K562 (cell line): ENCODE data around the gene YIF1A. TPM values are rescaled to one million over a fixed set of nuclear protein-coding genes. Genes with fewer than 3 reads are reported as not detected.
A peak's percentile ranks its signal among the peaks of the same experiment; 100 is the strongest.

ENCODE experiments used
- CHD1 ChIP-seq: fragments of 200-600 bp; sonication (generic); IDR thresholded peaks from one replicate; pipeline ENCODE4 v1.6.1; 2012; ENCODE audit warnings: mild to moderate bottlenecking, moderate library complexity, low read length, inconsistent platforms
- DPF2 ChIP-seq: fragments of 450-650 bp; IDR thresholded peaks from 2 replicates; pipeline ENCODE4 v1.6.1; 2016
- E2F3 ChIP-seq: fragments of 250-450 bp; sonication (Bioruptor Pico); IDR thresholded peaks from 2 replicates; pipeline ENCODE4 v1.4.0; 2020; ENCODE audit warnings: mild to moderate bottlenecking
- EGR1 ChIP-seq: fragments of 450-650 bp; conservative IDR thresholded peaks from 2 replicates; pipeline ENCODE4 v1.6.1; 2017; ENCODE audit warnings: mild to moderate bottlenecking
- FOXK1 ChIP-seq: sonication (generic); formaldehyde crosslinking; IDR thresholded peaks from 2 replicates; pipeline ENCODE4 v1.8.0; 2022; ENCODE audit warnings: missing genetic modification reagents, mild to moderate bottlenecking, borderline replicate concordance
- FOXP1 ChIP-seq: sonication (generic); formaldehyde crosslinking; IDR thresholded peaks from 2 replicates; pipeline ENCODE4 v1.8.0; 2022; ENCODE audit warnings: mild to moderate bottlenecking, missing genetic modification reagents
- HCFC1 ChIP-seq: IDR thresholded peaks from 2 replicates; pipeline ENCODE4 v1.6.1; 2012; ENCODE audit warnings: low read depth, low read length, improper control_type of control experiment
- HDAC1 ChIP-seq, 2 experiments: fragments of 450-650 bp; IDR thresholded peaks; 2 replicates each; pipeline ENCODE4 v1.6.1; 2016 to 2017; ENCODE audit warnings: inconsistent platforms in 1 of 2, mild to moderate bottlenecking in 1 of 2, moderate library complexity in 1 of 2
- HDAC2 ChIP-seq: fragments of 450-650 bp; IDR thresholded peaks from 2 replicates; pipeline ENCODE4 v1.6.1; 2016; ENCODE audit warnings: mild to moderate bottlenecking
- HNRNPLL ChIP-seq: fragments of 200-400 bp; formaldehyde crosslinking; IDR thresholded peaks from 2 replicates; pipeline ENCODE4 v1.6.1; 2017; ENCODE audit warnings: low read length, low read depth, mild to moderate bottlenecking; ENCODE audit not compliant: poor library complexity, severe bottlenecking
- IRF2 ChIP-seq: sonication (generic); formaldehyde crosslinking; IDR thresholded peaks from 2 replicates; pipeline ENCODE4 v1.8.1; 2022; ENCODE audit warnings: mild to moderate bottlenecking, missing genetic modification reagents
- KAT7 ChIP-seq: sonication (generic); formaldehyde crosslinking; IDR thresholded peaks from 2 replicates; pipeline ENCODE4 v1.8.0; 2022; ENCODE audit warnings: missing genetic modification reagents, mild to moderate bottlenecking, borderline replicate concordance
- KDM1A ChIP-seq, 2 experiments: fragments of 450-650 bp; IDR thresholded peaks; 2 replicates each; pipeline ENCODE4 v1.6.1; 2016; ENCODE audit warnings: mild to moderate bottlenecking in 2 of 2
- PHF21A ChIP-seq: fragments of 450-650 bp; IDR thresholded peaks from 2 replicates; pipeline ENCODE4 v1.6.1; 2017; ENCODE audit warnings: low read depth, borderline replicate concordance
- PML ChIP-seq: IDR thresholded peaks from 2 replicates; pipeline ENCODE4 v1.6.1; 2012; ENCODE audit warnings: low read length, inconsistent platforms
- SAFB ChIP-seq: fragments of 200-400 bp; formaldehyde crosslinking; IDR thresholded peaks from 2 replicates; pipeline ENCODE4 v1.6.1; 2017; ENCODE audit warnings: low read depth, low read length, borderline replicate concordance
- SMAD3 ChIP-seq: fragments of 450-650 bp; formaldehyde crosslinking; conservative IDR thresholded peaks from 2 replicates; pipeline ENCODE4 v1.4.0; 2020; ENCODE audit warnings: mild to moderate bottlenecking
- SMARCA4 ChIP-seq: fragments of 450-650 bp; IDR thresholded peaks from 2 replicates; pipeline ENCODE4 v1.6.1; 2016
- SMARCE1 ChIP-seq: fragments of 450-650 bp; IDR thresholded peaks from 2 replicates; pipeline ENCODE4 v1.7.1; 2016; ENCODE audit warnings: mild to moderate bottlenecking
- SNRNP70 ChIP-seq: fragments of 200-400 bp; formaldehyde crosslinking; optimal IDR thresholded peaks from 2 replicates; pipeline ENCODE3; 2017; ENCODE audit warnings: low read depth, low read length
- TAF15 ChIP-seq: fragments of 200-400 bp; formaldehyde crosslinking; IDR thresholded peaks from 2 replicates; pipeline ENCODE4 v1.6.1; 2017; ENCODE audit warnings: mild to moderate bottlenecking, low read depth, low read length, moderate library complexity
- ZBTB7A ChIP-seq: IDR thresholded peaks from 2 replicates; pipeline ENCODE4 v1.6.1; 2011; ENCODE audit warnings: low read depth, mild to moderate bottlenecking, low read length, moderate library complexity, borderline replicate concordance; ENCODE audit not compliant: control insufficient read depth
- ZKSCAN8 ChIP-seq: fragments of 200-800 bp; sonication (Bioruptor generic); IDR thresholded peaks from 2 replicates; pipeline ENCODE4 v1.6.1; 2016; ENCODE audit warnings: missing genetic modification characterization, missing compliant biosample characterization
- ZNF174 ChIP-seq: fragments of 250-450 bp; sonication (Bioruptor Pico); IDR thresholded peaks from 2 replicates; pipeline ENCODE4 v1.4.0; 2020; ENCODE audit warnings: mild to moderate bottlenecking
- ZNF282 ChIP-seq: sonication (generic); formaldehyde crosslinking; IDR thresholded peaks from 2 replicates; pipeline ENCODE4 v1.8.1; 2023; ENCODE audit warnings: missing genetic modification reagents
- ZNF589 ChIP-seq: fragments of 200-800 bp; sonication (Bioruptor generic); IDR thresholded peaks from 2 replicates; pipeline ENCODE4 v1.6.1; 2016; ENCODE audit warnings: low read depth, missing genetic modification characterization, missing compliant biosample characterization
- polyA plus RNA-seq, 8 experiments: library from polyadenylated mRNA; depleted of rRNA in 4 of 8; stranded (reverse) in 5 of 8; unstranded in 3 of 8; fragments of >200 nt; fragmentation: Nextera tagmentation in 2 of 8; fragmentation: Illumina TruSeq in 1 of 8; extraction: Ambion mirVana in 2 of 8; extraction: Trizol in 1 of 8; gene quantifications; 2 replicates each; pipeline versions ENCODE4 v1.2.1 to v1.2.3, GENCODE V29; 2011 to 2014; ENCODE audit warnings: inconsistent platforms in 1 of 8, missing spikeins in 1 of 8
- total RNA-seq, 7 experiments: library from RNA; depleted of rRNA in 6 of 7; stranded (reverse); fragments of >200 nt in 6 of 7; fragmentation: Illumina TruSeq in 2 of 7; extraction: Trizol in 2 of 7; gene quantifications; 2 replicates each; pipeline versions ENCODE4 v1.2.1 to v1.2.3, GENCODE V29; 2011 to 2021; ENCODE audit warnings: low replicate concordance in 1 of 7
- TF ChIP-seq, protein P1 (sequence below): sonication (generic); formaldehyde crosslinking; IDR thresholded peaks from 2 replicates; pipeline ENCODE4 v1.8.0; 2022; ENCODE audit warnings: mild to moderate bottlenecking, missing genetic modification reagents
- TF ChIP-seq, protein P2 (sequence below): fragments of 250-450 bp; sonication (Bioruptor Pico); IDR thresholded peaks from 2 replicates; pipeline ENCODE4 v1.5.0; 2022; ENCODE audit warnings: mild to moderate bottlenecking

YIF1A gene
- total and polyA plus RNA-seq, 9 of the 15 experiments (the other 6 are each of a cell fraction or from before 2014, with no cell fraction given) = 8.6 to 121 (median 77.2) TPM

DNA sequence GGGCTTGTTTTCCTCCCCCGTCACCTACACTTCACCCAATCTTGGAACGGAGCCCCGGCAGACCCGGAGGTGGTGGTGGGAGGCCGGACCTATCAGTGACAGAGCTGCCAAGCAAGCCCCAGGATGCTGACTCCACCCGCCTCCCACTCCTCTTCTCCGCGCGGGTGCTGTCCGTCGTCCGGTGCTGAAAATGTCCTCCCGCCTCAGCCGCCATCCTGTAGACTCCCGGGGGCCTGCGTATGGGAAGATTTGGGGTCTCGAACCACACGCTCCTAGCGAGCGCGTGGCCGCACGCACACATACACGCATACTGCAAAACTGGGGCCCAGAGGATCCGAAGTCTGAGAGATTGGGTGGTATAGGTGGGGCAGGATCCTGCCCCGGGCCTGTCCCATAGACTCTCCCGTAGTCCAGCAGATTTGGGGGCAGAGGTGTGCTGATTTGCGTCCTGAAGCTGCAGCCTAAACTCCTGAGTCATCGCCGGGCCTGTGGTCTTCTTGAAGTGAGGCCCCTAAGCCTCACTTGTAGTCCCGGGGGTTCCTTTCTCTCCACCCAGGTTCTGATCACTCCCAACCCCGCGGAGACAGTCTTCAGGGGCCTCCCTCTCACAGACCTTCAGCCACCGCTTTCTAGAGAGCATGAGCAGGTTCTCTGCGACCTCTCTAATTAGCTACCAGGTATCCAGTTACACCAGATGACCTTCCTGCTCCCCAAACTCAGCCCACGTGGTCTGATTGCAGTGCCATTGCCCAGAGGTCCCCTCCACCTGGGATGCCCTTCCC, 796 bp upstream of the YIF1A start (continued):
- TF ChIP-seq HCFC1 = 0 out of 2 replicates have a peak, but pooled peaks have one; percentile 2
- 0 out of 2 replicates have a peak, but pooled peaks have one; percentile 38 for TF ChIP-seq PHF21A
- TF ChIP-seq SMARCE1 = peak; percentile 76
- no peak for TF ChIP-seq PML
- peak; percentile 95 for TF ChIP-seq FOXP1 (CRISPR knock-in tag)
- peak; percentile 63 for TF ChIP-seq EGR1
- peak in 1 of 2 experiments; percentile 28; a peak in 1 of 4 replicates for TF ChIP-seq KDM1A (IDR thresholded peaks at IDR 0.05)
- TF ChIP-seq SMARCA4 = peak; percentile 76
- peak; percentile 87; the same call in 1 of the 2 replicates for TF ChIP-seq KAT7 (CRISPR knock-in tag)
- TF ChIP-seq ZNF282 (CRISPR knock-in tag) = peak; percentile 84; the same call in 1 of the 2 replicates
- peak; percentile 82 for TF ChIP-seq ZNF589 (CRISPR knock-in tag)
- TF ChIP-seq SAFB = peak; percentile 27; the same call in 1 of the 2 replicates
- 0 out of 2 replicates have a peak, but pooled peaks have one; percentile 47 for TF ChIP-seq FOXK1 (CRISPR knock-in tag)
- TF ChIP-seq ZBTB7A = peak; percentile 93; the same call in 1 of the 2 replicates
- TF ChIP-seq HDAC2 = peak; percentile 98
- peak; percentile 10; the same call in 1 of the 2 replicates for TF ChIP-seq DPF2
- no peak for TF ChIP-seq E2F3
- peak; percentile 83; the same call in 1 of the 2 replicates for TF ChIP-seq IRF2
- no peak for TF ChIP-seq ZNF174 (CRISPR knock-in tag)
- TF ChIP-seq, protein P1, sequence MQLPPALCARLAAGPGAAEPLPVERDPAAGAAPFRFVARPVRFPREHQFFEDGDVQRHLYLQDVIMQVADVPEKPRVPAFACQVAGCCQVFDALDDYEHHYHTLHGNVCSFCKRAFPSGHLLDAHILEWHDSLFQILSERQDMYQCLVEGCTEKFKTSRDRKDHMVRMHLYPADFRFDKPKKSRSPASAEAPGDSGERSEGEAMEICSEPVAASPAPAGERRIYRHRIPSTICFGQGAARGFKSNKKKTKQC = peak; percentile 99
- peak; percentile 24 for TF ChIP-seq HNRNPLL
- TF ChIP-seq ZKSCAN8 (CRISPR knock-in tag) = no peak
- TF ChIP-seq, protein P2, sequence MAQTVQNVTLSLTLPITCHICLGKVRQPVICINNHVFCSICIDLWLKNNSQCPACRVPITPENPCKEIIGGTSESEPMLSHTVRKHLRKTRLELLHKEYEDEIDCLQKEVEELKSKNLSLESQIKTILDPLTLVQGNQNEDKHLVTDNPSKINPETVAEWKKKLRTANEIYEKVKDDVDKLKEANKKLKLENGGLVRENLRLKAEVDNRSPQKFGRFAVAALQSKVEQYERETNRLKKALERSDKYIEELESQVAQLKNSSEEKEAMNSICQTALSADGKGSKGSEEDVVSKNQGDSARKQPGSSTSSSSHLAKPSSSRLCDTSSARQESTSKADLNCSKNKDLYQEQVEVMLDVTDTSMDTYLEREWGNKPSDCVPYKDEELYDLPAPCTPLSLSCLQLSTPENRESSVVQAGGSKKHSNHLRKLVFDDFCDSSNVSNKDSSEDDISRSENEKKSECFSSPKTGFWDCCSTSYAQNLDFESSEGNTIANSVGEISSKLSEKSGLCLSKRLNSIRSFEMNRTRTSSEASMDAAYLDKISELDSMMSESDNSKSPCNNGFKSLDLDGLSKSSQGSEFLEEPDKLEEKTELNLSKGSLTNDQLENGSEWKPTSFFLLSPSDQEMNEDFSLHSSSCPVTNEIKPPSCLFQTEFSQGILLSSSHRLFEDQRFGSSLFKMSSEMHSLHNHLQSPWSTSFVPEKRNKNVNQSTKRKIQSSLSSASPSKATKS = peak; percentile 48; the same call in 1 of the 2 replicates
- peak; percentile 5 for TF ChIP-seq CHD1
- peak in 1 of 2 experiments; percentile 98; a peak in 3 of 4 replicates for TF ChIP-seq HDAC1 (IDR thresholded peaks at IDR 0.05)
- no peak for TF ChIP-seq SNRNP70
- no peak for TF ChIP-seq SMAD3
- TF ChIP-seq TAF15 = no peak
